Body of pancreas (tissue), 4 donors: ENCODE results near the gene HENMT1. TPM values are rescaled to one million over a fixed set of nuclear protein-coding genes. Genes with fewer than 3 reads are reported as not detected.
A peak's percentile ranks its signal among the peaks of the same experiment; 100 is the strongest.

Experiments used
- ATAC-seq: fragments of 150-250 bp; one replicate; pipeline ENCODE4 v1.9.1; 2016
- DNase-seq, 4 donors: peaks; one replicate each; pipeline ENCODE4 v3.0.0-alpha.2; 2019
- H3K27ac ChIP-seq, 4 donors: fragments of 200-600 bp; sonication (generic); 1 replicate in 3 of 4; 2 replicates in 1 of 4; pipeline versions ENCODE4 v1.5.1 to v1.6.1; 2016 to 2019; ENCODE audit warnings: mild to moderate bottlenecking in 1 of 4, mixed read lengths in 1 of 4, moderate library complexity in 1 of 4
- H3K27me3 ChIP-seq, 2 donors: fragments of 200-600 bp; sonication (generic); one replicate each; pipeline ENCODE4 v1.6.0; 2016; ENCODE audit warnings: mild to moderate bottlenecking in 1 of 2
- H3K36me3 ChIP-seq, 2 donors: fragments of 200-600 bp; sonication (generic); replicated peaks in 1 of 2; 2 replicates each; pipeline ENCODE4 v1.5.1; 2016; ENCODE audit warnings: low read depth in 2 of 2; ENCODE audit not compliant: insufficient read depth in 1 of 2
- H3K4me1 ChIP-seq: fragments of 200-600 bp; sonication (generic); one replicate; pipeline ENCODE4 v1.6.0; 2016
- H3K4me3 ChIP-seq, 2 donors: fragments of 200-600 bp; sonication (generic); 1 replicate in 1 of 2; 2 replicates in 1 of 2; pipeline ENCODE4 v1.5.1; 2016 to 2019
- H3K9me3 ChIP-seq, 3 donors: fragments of 200-600 bp; sonication (generic); 1 replicate in 2 of 3; 2 replicates in 1 of 3; pipeline ENCODE4 v1.5.1; 2016
- POLR2A ChIP-seq, 3 donors: fragments of 450-650 bp; IDR thresholded peaks; one replicate each; pipeline ENCODE4 v1.6.1; 2016; ENCODE audit warnings: antibody characterized with exemption in 3 of 3, mild to moderate bottlenecking in 2 of 3
- WGBS, 2 donors: methylation state at CpG; one replicate each; pipeline ENCODE4 v1.1.5; 2017; 5-methylcytosine and 5-hydroxymethylcytosine counted together
- intact Hi-C: fragments of 100-400 bp; cut with DNase I; formaldehyde crosslinking; loops from one replicate; pipeline ENCODE4 v1.15.1; 2023
- total RNA-seq, 2 donors: library from RNA; depleted of rRNA; stranded (reverse); fragments of >200 nt; gene quantifications; one replicate each; pipeline ENCODE4 v1.1.0, GENCODE V29; 2016
- TF ChIP-seq, protein P1 (sequence below), 7 experiments: fragments of 450-650 bp in 4 of 7; fragments of 200-600 bp in 3 of 7; sonication (generic) in 3 of 7; IDR thresholded peaks; one replicate each; pipeline ENCODE4 v1.5.1; 2016 to 2019; ENCODE audit warnings: antibody characterized with exemption in 7 of 7

Gene HENMT1
- total RNA-seq, 2 donors from 2014 or later, result 1.3 to 1.6 TPM

- Histone ChIP-seq H3K9me3 (no peaks in the 10 kb centered on the region), H3K4me3 (no peak overlapping the region), H3K4me1 (peaks cover 8% of the 10 kb centered on the region), H3K36me3 (no peaks in the 10 kb centered on the region), H3K27ac (no peak overlapping the region), H3K27me3 (peaks cover 0 to 6% of the 10 kb centered on the region in 2 donors)
- DNase-seq (no peak), ATAC-seq (no peak)
- 69 to 73% methylated on average over 6 of the region's 6 CpGs for WGBS, 2 donors
- intact Hi-C loops, result no loop called here
- TF ChIP-seq, protein P1, sequence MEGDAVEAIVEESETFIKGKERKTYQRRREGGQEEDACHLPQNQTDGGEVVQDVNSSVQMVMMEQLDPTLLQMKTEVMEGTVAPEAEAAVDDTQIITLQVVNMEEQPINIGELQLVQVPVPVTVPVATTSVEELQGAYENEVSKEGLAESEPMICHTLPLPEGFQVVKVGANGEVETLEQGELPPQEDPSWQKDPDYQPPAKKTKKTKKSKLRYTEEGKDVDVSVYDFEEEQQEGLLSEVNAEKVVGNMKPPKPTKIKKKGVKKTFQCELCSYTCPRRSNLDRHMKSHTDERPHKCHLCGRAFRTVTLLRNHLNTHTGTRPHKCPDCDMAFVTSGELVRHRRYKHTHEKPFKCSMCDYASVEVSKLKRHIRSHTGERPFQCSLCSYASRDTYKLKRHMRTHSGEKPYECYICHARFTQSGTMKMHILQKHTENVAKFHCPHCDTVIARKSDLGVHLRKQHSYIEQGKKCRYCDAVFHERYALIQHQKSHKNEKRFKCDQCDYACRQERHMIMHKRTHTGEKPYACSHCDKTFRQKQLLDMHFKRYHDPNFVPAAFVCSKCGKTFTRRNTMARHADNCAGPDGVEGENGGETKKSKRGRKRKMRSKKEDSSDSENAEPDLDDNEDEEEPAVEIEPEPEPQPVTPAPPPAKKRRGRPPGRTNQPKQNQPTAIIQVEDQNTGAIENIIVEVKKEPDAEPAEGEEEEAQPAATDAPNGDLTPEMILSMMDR (IDR thresholded peaks at IDR 0.05), result no peak
- no peak for TF ChIP-seq POLR2A (IDR thresholded peaks at IDR 0.05)
Observed at GRCh38 chr1:108664481-108664880, 3.6 kb upstream of the HENMT1 start.

- DNase-seq, result no peak
- no peaks in the 10 kb centered on the region for H3K36me3 ChIP-seq
- H3K27me3 ChIP-seq, result peaks cover 0 to 6% of the 10 kb centered on the region in 2 donors
- no peak overlapping the region for H3K27ac ChIP-seq
- intact Hi-C loops, result no loop called here
- H3K9me3 ChIP-seq, result no peaks in the 10 kb centered on the region
- peak; percentile 28 for ATAC-seq
- WGBS, 2 donors, result 65 to 74% methylated on average over 2 of the region's 2 CpGs
- H3K4me3 ChIP-seq, result no peak overlapping the region
- TF ChIP-seq, protein P1 (IDR thresholded peaks at IDR 0.05), result no peak
- no peak for TF ChIP-seq POLR2A (IDR thresholded peaks at IDR 0.05)
- peaks cover 8% of the 10 kb centered on the region for H3K4me1 ChIP-seq
Observed at GRCh38 chr1:108663074-108663473, 2.2 kb upstream of the HENMT1 start.

DNA sequence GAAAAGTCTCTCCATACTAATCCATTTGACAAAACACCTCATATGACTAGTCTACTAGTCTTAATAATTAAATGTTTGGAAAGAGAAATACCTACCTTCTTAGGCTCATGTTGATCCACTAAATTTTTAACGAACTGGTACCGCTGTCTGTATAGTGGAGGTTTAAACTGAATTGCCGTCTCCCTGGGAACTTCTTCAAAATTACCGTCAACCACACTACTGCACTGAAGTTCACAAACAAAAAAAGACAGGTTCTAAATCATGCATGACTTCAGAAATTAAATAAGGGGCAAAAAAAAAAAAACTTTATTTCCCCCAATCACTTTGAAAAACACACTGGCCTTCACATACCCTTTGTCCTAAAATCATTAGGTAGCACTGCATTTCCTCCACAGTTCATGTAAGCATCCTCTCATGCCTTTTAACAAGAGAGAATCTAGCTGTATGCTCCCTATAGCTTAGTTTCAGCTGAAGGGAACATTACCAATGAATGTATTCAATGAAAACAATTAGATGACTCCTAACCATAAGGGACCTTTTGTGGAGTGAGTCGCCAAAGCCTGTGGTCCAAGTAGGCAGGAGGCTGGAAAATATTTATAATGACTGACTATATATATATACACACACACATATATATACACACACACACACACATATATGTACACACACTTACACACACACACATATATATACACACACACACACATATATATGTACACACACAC, 3.4 kb downstream of the HENMT1 start:
- TF ChIP-seq, protein P1 (IDR thresholded peaks at IDR 0.05), result no peak
- TF ChIP-seq POLR2A (IDR thresholded peaks at IDR 0.05), result no peak
- intact Hi-C loops, result no loop called here
- H3K36me3 ChIP-seq, result no peaks in the 10 kb centered on the region
- no peak for DNase-seq
- H3K27ac ChIP-seq, result no peak overlapping the region
- H3K4me3 ChIP-seq, result no peak overlapping the region
- 79 to 84% methylated on average over 5 of the region's 5 CpGs for WGBS, 2 donors
- peaks cover 0 to 6% of the 10 kb centered on the region in 2 donors for H3K27me3 ChIP-seq
- no peak for ATAC-seq
- H3K4me1 ChIP-seq, result peaks cover 8% of the 10 kb centered on the region
- H3K9me3 ChIP-seq, result no peaks in the 10 kb centered on the region

GRCh38 chr1:108653431-108654105, 7.3 kb downstream of the HENMT1 start:
- Histone ChIP-seq H3K4me1 (no peaks in the 10 kb centered on the region), H3K27me3 (no peaks in the 10 kb centered on the region), H3K9me3 (no peaks in the 10 kb centered on the region), H3K36me3 (no peaks in the 10 kb centered on the region), H3K27ac (no peak overlapping the region), H3K4me3 (no peak overlapping the region)
- TF ChIP-seq, protein P1 (IDR thresholded peaks at IDR 0.05), result no peak
- no peak for TF ChIP-seq POLR2A (IDR thresholded peaks at IDR 0.05)
- intact Hi-C loops, result no loop called here
- no peak for ATAC-seq
- no peak for DNase-seq
- 48 to 54% methylated on average over 2 of the region's 2 CpGs for WGBS, 2 donors
